ENCODE data around the gene CERS1.

Gene CERS1

GRCh38 chr19:18915639-18916038, 19.7 kb upstream of the CERS1 start:
- Histone ChIP-seq H3K27ac (ENCODE audit: low read length) (no peak overlapping the region), H3K36me3 (ENCODE audit: insufficient read depth, low read depth, low read length) (0 out of 2 replicates have a peak, but pooled peaks cover 5% of the 10 kb centered on the region), H3K4me3 (ENCODE audit: low read length) (no peak overlapping the region), H3K4me1 (ENCODE audit: insufficient read depth, low read length) (peaks cover 4% of the 10 kb centered on the region), H3K9me3 (ENCODE audit: insufficient read depth, low read depth, low read length) (no peaks in the 10 kb centered on the region), H3K9ac (ENCODE audit: low read depth, low read length) (no peak overlapping the region), H3K27me3 (ENCODE audit: insufficient read depth, low read length) (no peaks in the 10 kb centered on the region)

GRCh38 chr19:18913466-18913865, 17.5 kb upstream of the CERS1 start:
- Histone ChIP-seq H3K36me3 (ENCODE audit: insufficient read depth, low read depth, low read length) (peaks cover 16% of the 10 kb centered on the region; the same call in 1 of the 2 replicates), H3K4me3 (ENCODE audit: low read length) (no peak overlapping the region), H3K9me3 (ENCODE audit: insufficient read depth, low read depth, low read length) (no peaks in the 10 kb centered on the region), H3K4me1 (ENCODE audit: insufficient read depth, low read length) (no peaks in the 10 kb centered on the region), H3K27me3 (ENCODE audit: insufficient read depth, low read length) (no peaks in the 10 kb centered on the region), H3K9ac (ENCODE audit: low read depth, low read length) (no peak overlapping the region), H3K27ac (ENCODE audit: low read length) (no peak overlapping the region)

GRCh38 chr19:18912933-18913332, 17.0 kb upstream of the CERS1 start:
- no peak overlapping the region for H3K27ac ChIP-seq (ENCODE audit: low read length)
- H3K9ac ChIP-seq (ENCODE audit: low read depth, low read length): no peak overlapping the region
- no peaks in the 10 kb centered on the region for H3K9me3 ChIP-seq (ENCODE audit: insufficient read depth, low read depth, low read length)
- H3K4me1 ChIP-seq (ENCODE audit: insufficient read depth, low read length): no peaks in the 10 kb centered on the region
- H3K27me3 ChIP-seq (ENCODE audit: insufficient read depth, low read length): no peaks in the 10 kb centered on the region
- H3K4me3 ChIP-seq (ENCODE audit: low read length): no peak overlapping the region
- H3K36me3 ChIP-seq (ENCODE audit: insufficient read depth, low read depth, low read length): peaks cover 16% of the 10 kb centered on the region; the same call in 1 of the 2 replicates

DNA sequence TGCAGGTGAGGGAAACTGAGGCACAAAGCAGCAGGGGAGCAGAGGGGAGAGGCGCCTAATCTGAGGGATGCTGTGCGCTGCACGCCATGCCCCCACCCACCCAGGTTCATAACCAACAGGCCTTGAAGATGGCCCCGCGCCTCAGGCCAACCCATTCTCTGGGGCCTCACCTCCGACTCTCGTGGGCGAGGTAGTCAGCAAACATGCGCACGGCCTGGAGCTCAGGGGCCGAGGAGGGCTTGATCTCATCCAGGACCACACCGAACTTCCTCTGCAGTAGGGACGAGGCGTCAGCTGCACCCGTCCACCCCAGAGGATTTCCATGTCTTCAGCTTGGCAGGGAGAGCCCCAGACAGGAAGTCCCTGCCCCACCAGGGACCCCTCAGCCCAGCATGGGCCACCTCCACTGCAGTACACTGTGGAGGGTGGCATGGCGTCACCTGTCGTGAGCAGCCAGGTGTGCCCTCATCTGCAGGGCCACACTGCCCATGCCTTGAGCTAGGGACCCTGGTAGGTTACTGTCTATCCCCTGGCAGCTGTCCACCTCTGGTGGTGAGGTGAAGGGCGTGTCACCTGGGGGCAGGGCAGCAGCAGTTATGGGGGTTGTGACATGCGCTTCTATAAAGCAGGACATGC, 15.0 kb upstream of the CERS1 start:
- Histone ChIP-seq H3K9ac (ENCODE audit: low read depth, low read length) (no peak overlapping the region), H3K4me1 (ENCODE audit: insufficient read depth, low read length) (no peaks in the 10 kb centered on the region), H3K27me3 (ENCODE audit: insufficient read depth, low read length) (no peaks in the 10 kb centered on the region), H3K9me3 (ENCODE audit: insufficient read depth, low read depth, low read length) (no peaks in the 10 kb centered on the region), H3K36me3 (ENCODE audit: insufficient read depth, low read depth, low read length) (peaks cover 20% of the 10 kb centered on the region), H3K27ac (ENCODE audit: low read length) (no peak overlapping the region), H3K4me3 (ENCODE audit: low read length) (no peak overlapping the region)

DNA sequence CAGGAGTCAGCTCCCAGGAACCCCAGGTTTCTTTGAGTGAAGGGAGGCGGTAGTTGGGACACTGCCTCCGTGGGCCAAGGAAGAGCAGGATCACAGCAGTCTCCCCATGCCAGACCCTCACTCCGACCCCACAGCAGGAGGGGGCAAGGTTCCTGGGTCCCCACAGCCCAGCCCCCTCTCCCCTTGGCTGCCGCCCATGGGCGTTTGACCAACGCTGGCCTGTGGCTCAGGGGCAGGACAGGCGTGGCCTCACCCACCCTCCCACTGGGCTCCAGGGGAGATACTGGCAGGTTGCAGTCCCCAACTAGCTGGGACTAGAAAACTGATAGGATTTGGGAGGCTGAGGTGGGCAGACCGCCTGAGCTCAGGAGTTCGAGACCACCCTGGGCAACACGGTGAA, 14.1 kb upstream of the CERS1 start:
- Histone ChIP-seq H3K9me3 (ENCODE audit: insufficient read depth, low read depth, low read length) (no peaks in the 10 kb centered on the region), H3K27ac (ENCODE audit: low read length) (no peak overlapping the region), H3K9ac (ENCODE audit: low read depth, low read length) (no peak overlapping the region), H3K4me1 (ENCODE audit: insufficient read depth, low read length) (no peaks in the 10 kb centered on the region), H3K4me3 (ENCODE audit: low read length) (no peak overlapping the region), H3K36me3 (ENCODE audit: insufficient read depth, low read depth, low read length) (peaks cover 20% of the 10 kb centered on the region), H3K27me3 (ENCODE audit: insufficient read depth, low read length) (no peaks in the 10 kb centered on the region)

DNA sequence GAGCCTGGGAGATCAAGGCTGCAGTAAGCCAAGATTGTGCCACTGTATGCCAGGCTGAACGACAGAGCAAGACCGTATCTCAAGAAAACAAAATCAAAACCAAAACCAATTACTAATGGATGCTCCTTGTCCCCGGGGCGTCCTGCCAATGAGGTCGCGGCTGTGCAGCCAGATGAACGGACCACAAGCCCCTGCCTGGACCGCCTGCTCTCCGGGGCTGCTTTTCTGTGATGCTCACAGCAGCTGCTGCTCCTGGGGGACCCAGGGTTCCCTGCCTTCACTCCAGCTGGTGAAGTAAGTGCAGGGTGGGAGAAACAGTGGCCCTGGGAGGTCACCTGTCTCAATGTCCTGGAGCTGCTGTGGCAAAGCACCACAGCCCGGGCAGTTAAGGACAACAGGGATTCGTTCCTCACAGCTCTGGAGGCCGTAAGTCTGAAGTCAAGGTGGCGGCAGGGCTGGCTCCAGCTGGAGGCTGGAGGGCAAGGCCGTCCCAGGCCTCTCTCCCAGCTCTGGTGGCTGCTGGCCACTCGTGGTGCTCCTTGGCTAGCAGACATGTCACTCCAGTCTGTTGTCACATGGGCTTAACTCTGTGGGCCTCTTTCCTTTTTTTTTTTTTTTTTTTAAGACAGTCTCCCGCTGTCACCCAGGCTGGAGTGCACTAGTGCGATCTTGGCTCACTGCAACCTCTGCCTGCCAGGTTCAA, 13.1 kb upstream of the CERS1 start:
- Histone ChIP-seq H3K27ac (ENCODE audit: low read length) (no peak overlapping the region), H3K27me3 (ENCODE audit: insufficient read depth, low read length) (no peaks in the 10 kb centered on the region), H3K4me3 (ENCODE audit: low read length) (no peak overlapping the region), H3K4me1 (ENCODE audit: insufficient read depth, low read length) (no peaks in the 10 kb centered on the region), H3K9ac (ENCODE audit: low read depth, low read length) (no peak overlapping the region), H3K9me3 (ENCODE audit: insufficient read depth, low read depth, low read length) (no peaks in the 10 kb centered on the region), H3K36me3 (ENCODE audit: insufficient read depth, low read depth, low read length) (peaks cover 20% of the 10 kb centered on the region)

- no peak overlapping the region for H3K9ac ChIP-seq (ENCODE audit: low read depth, low read length)
- no peaks in the 10 kb centered on the region for H3K27me3 ChIP-seq (ENCODE audit: insufficient read depth, low read length)
- no peaks in the 10 kb centered on the region for H3K4me1 ChIP-seq (ENCODE audit: insufficient read depth, low read length)
- no peak overlapping the region for H3K4me3 ChIP-seq (ENCODE audit: low read length)
- H3K9me3 ChIP-seq (ENCODE audit: insufficient read depth, low read depth, low read length): no peaks in the 10 kb centered on the region
- peaks cover 15% of the 10 kb centered on the region for H3K36me3 ChIP-seq (ENCODE audit: insufficient read depth, low read depth, low read length)
- no peak overlapping the region for H3K27ac ChIP-seq (ENCODE audit: low read length)
Measured at GRCh38 chr19:18906605-18907519, 10.9 kb upstream of the CERS1 start.

DNA sequence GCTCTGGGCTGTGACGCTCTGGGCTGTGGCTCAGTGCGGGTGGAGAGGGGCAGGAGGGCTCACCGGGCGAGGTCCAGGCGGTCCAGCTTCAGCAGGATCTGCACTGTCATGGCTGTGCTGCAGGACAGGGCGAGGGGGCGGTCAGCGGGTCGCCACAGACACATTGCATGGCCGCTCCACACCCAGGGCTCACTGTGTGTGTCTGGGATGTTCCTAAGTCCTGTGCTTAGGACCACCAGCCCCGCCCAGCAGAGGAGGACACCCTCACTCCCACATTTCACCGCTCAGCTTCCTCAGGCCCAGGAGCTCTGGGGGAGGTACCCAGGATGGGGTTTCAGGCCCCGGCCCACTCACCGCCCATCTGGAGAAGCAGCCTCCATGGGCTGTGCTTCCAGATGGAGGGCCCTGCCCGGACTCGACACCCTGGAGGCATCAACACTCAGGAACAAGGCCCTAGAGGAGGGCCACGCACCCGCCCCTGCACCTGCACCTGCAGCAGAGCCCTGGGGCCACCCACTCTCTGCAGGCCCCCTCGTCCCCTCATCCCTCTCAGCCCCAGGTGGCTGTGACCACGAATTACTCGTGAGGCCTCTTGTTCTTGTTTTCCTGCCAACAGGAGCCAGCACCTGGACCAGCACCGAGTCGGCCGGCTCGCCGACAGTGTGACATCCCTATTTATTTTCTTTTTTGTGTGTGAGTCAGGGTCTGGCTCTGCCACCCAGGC, 9.7 kb upstream of the CERS1 start:
- H3K4me1 ChIP-seq (ENCODE audit: insufficient read depth, low read length): no peaks in the 10 kb centered on the region
- H3K36me3 ChIP-seq (ENCODE audit: insufficient read depth, low read depth, low read length): peaks cover 15% of the 10 kb centered on the region
- no peaks in the 10 kb centered on the region for H3K27me3 ChIP-seq (ENCODE audit: insufficient read depth, low read length)
- H3K9ac ChIP-seq (ENCODE audit: low read depth, low read length): no peak overlapping the region
- no peak overlapping the region for H3K4me3 ChIP-seq (ENCODE audit: low read length)
- no peak overlapping the region for H3K27ac ChIP-seq (ENCODE audit: low read length)
- H3K9me3 ChIP-seq (ENCODE audit: insufficient read depth, low read depth, low read length): no peaks in the 10 kb centered on the region

GRCh38 chr19:18905058-18905456, 9.1 kb upstream of the CERS1 start:
- Histone ChIP-seq H3K9me3 (ENCODE audit: insufficient read depth, low read depth, low read length) (no peaks in the 10 kb centered on the region), H3K9ac (ENCODE audit: low read depth, low read length) (no peak overlapping the region), H3K27ac (ENCODE audit: low read length) (no peak overlapping the region), H3K4me1 (ENCODE audit: insufficient read depth, low read length) (no peaks in the 10 kb centered on the region), H3K27me3 (ENCODE audit: insufficient read depth, low read length) (no peaks in the 10 kb centered on the region), H3K36me3 (ENCODE audit: insufficient read depth, low read depth, low read length) (peaks cover 15% of the 10 kb centered on the region), H3K4me3 (ENCODE audit: low read length) (no peak overlapping the region)

DNA sequence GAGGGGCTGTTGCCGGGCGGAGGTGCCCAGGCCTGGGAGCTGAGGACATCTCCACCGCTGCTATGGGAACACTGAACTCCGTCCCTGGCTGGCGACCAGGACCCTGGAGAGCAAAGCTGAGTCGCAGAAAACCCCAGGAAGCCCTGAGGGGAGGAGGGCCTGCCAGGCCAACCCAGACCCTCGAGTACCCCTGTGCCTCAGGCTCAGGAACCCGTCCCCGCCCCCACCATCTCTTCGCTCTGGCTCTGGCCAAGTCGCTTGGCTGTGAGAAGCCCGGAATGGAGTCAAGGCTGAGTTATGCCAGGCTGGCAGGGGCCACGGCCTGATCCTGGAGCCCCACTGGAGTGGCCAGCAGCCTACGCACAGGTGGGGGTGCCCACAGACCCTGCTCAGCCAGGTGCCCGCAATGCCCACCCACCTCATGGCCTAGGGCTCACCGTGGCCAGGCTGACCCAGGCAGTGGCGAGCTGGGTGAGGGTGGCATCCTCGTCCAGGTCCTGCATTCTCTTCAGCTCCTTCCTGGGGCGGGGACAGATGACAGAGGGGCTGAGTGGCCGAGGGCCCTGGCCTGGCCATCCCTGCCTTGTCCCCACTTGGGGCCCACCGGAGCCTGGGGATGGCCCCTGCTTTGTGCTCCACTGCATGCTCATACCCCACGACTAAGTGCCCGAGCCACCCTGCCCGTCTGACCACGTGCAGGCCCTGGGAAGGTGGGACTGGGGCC, 8.5 kb upstream of the CERS1 start:
- Histone ChIP-seq H3K27me3 (ENCODE audit: insufficient read depth, low read length) (no peaks in the 10 kb centered on the region), H3K4me3 (ENCODE audit: low read length) (no peak overlapping the region), H3K9me3 (ENCODE audit: insufficient read depth, low read depth, low read length) (no peaks in the 10 kb centered on the region), H3K9ac (ENCODE audit: low read depth, low read length) (no peak overlapping the region), H3K4me1 (ENCODE audit: insufficient read depth, low read length) (no peaks in the 10 kb centered on the region), H3K27ac (ENCODE audit: low read length) (no peak overlapping the region), H3K36me3 (ENCODE audit: insufficient read depth, low read depth, low read length) (peaks cover 11% of the 10 kb centered on the region; the same call in 1 of the 2 replicates)

All from iPS-20b (cell line).